Stimulated activated CD8-positive, alpha-beta memory T cell treated with anti-CD3 and anti-CD28 coated beads, Interleukin-4, amount 100 ng/mL, for 24 hours (primary cell): ENCODE measurements around the gene HNRNPA2B1.

Source experiments
- DNase-seq: peaks from one replicate; pipeline ENCODE4 v3.0.0-alpha.2; 2020; ENCODE audit warnings: low read depth

HNRNPA2B1 gene

GRCh38 chr7:26200444-26201246, at the start of gene HNRNPA2B1:
Gene HNRNPA2B1 (minus strand): TSS chr7:26200746. CDS start chr7:26200577, 169 bp downstream.
- DNase-seq, result peak; percentile 94

- no peak for DNase-seq
Measured at GRCh38 chr7:26250239-26250638, 49.7 kb upstream of the HNRNPA2B1 start.

GRCh38 chr7:26245150-26245549, 44.6 kb upstream of the HNRNPA2B1 start:
- no peak for DNase-seq

GRCh38 chr7:26238032-26238431, 37.5 kb upstream of the HNRNPA2B1 start:
- no peak for DNase-seq

GRCh38 chr7:26237035-26237807, 36.7 kb upstream of the HNRNPA2B1 start:
- no peak for DNase-seq

GRCh38 chr7:26233902-26234511, 33.5 kb upstream of the HNRNPA2B1 start:
- DNase-seq, result no peak

- DNase-seq, result no peak
Measured at GRCh38 chr7:26227987-26228386, 27.4 kb upstream of the HNRNPA2B1 start.

GRCh38 chr7:26224359-26224758, 23.8 kb upstream of the HNRNPA2B1 start:
- DNase-seq, result no peak

GRCh38 chr7:26216049-26216448, 15.5 kb upstream of the HNRNPA2B1 start:
- no peak for DNase-seq

GRCh38 chr7:26213807-26214515, 13.4 kb upstream of the HNRNPA2B1 start:
- DNase-seq, result no peak

GRCh38 chr7:26212921-26213718, 12.6 kb upstream of the HNRNPA2B1 start:
- DNase-seq, result no peak

GRCh38 chr7:26208040-26208439, 7.5 kb upstream of the HNRNPA2B1 start:
- no peak for DNase-seq

- no peak for DNase-seq
Measured at GRCh38 chr7:26203016-26203415, 2.5 kb upstream of the HNRNPA2B1 start.

GRCh38 chr7:26202019-26202990, 1.8 kb upstream of the HNRNPA2B1 start:
- peak; percentile 49 for DNase-seq

- DNase-seq, result peak; percentile 91
Measured at GRCh38 chr7:26201247-26202018, 887 bp upstream of the HNRNPA2B1 start, which contains the start of gene CBX3. Gene CBX3 (plus strand): TSS chr7:26201745. CDS start chr7:26202999, 1,254 bp downstream.

GRCh38 chr7:26200038-26200443, 505 bp downstream of the HNRNPA2B1 start:
- peak; percentile 69 for DNase-seq

GRCh38 chr7:26199301-26200037, 1.1 kb downstream of the HNRNPA2B1 start:
- DNase-seq, result peak; percentile 52

- DNase-seq, result no peak
Measured at GRCh38 chr7:26198781-26199169, 1.8 kb downstream of the HNRNPA2B1 start.
